Measurements from ENCODE around the gene PKM. TPM values are rescaled to one million over a fixed set of nuclear protein-coding genes. Genes with fewer than 3 reads are reported as not detected.
"Not testable (repeated sequence)": the region's sequence is repeated elsewhere in the genome, so short reads cannot be mapped to it uniquely, and the experiment has no call there.

PKM gene
- 1,000 to 10,000 TPM; 1,098 to 1,149 TPM for total RNA-seq

- Mint-ChIP-seq H3K36me3 (ENCODE audit: low read depth) (peaks cover 29% of the 10 kb centered on the region), H3K9me3 (no peaks in the 10 kb centered on the region), H3K27ac (peak within 1 kb of the TSS; percentile 97), H3K4me3 (peak within 1 kb of the TSS; percentile 98), H3K4me1 (peaks cover 46% of the 10 kb centered on the region), H3K27me3 (no peaks in the 10 kb centered on the region)
- POLR2A ChIA-PET = interaction anchor here (0.6 kb wide), 1 partner anchor 63 kb away, joined by 3 read pairs; no protein-coding TSS in a partner anchor
- peak; percentile 96 for DNase-seq
- CTCF ChIA-PET = interaction anchor here (1.0 to 1.2 kb wide), 3 partner anchors 10 to 242 kb away, joined by 3 to 5 read pairs (median 3); partner anchors contain the start of gene ARIH1
These were observed at the start of gene PKM for GRCh38 chr15:72231066-72231832. TSS of gene PKM (minus strand) at chr15:72231190. CDS start at chr15:72219097, 12,093 bp downstream.

DNA sequence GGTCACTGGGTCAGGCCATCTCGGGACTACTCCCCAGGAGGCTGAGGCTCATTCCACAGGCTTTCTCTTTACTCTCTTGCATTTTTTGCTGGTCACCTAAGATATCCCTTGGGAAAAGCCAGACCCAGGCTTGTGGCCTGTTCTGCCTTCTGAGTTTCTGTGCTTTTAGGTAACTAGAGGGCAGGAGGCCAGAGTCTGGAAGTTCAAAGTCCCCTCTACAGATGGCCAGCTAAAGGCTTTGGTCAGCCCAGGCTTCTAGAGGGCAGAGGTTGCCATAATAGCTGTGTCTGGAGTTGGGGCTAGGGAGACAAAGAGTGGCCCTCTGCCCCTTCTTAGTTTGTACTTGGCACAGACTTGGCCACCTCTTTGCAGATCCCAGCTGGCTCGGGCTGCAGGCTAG is 49.8 kb upstream of the PKM start:
- peaks cover 4% of the 10 kb centered on the region for H3K27me3 Mint-ChIP-seq
- no peak overlapping the region for H3K4me3 Mint-ChIP-seq
- no peaks in the 10 kb centered on the region for H3K4me1 Mint-ChIP-seq
- DNase-seq = no peak
- H3K36me3 Mint-ChIP-seq (ENCODE audit: low read depth) = no peaks in the 10 kb centered on the region
- ChIA-PET POLR2A (no interaction called here), CTCF (interaction anchor here (1.3 to 1.9 kb wide), 2 partner anchors 23 to 32 kb away, joined by 3 to 4 read pairs; no protein-coding TSS in a partner anchor)
- no peak overlapping the region for H3K27ac Mint-ChIP-seq
- H3K9me3 Mint-ChIP-seq = no peaks in the 10 kb centered on the region

DNA sequence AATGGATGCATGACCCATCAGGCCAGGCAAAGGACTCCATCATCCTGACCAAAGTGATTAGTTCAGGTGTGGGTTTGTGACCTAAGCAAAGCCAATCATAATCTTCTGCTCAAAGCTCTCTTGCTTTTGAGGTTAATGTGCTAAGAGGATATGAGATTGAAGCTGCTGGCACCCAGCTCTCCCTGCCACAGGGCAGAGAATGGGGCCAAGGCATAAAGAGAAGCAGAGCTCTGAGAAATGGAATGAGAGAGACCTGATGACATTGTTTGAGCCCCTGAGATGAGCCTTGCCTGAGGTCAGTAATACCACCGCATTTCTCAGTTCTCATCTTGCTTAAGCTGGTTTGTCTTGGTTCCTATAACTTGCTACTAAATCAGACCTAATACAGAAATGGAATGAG is 47.7 kb upstream of the PKM start:
- H3K9me3 Mint-ChIP-seq = no peaks in the 10 kb centered on the region
- no peak overlapping the region for H3K27ac Mint-ChIP-seq
- ChIA-PET POLR2A (no interaction called here), CTCF (interaction anchor here (1.1 to 2.8 kb wide), 3 partner anchors 10 to 52 kb away, joined by 3 to 7 read pairs (median 4); no protein-coding TSS in a partner anchor)
- peaks cover 4% of the 10 kb centered on the region for H3K27me3 Mint-ChIP-seq
- no peak overlapping the region for H3K4me3 Mint-ChIP-seq
- peaks cover 5% of the 10 kb centered on the region for H3K4me1 Mint-ChIP-seq
- no peak for DNase-seq
- no peaks in the 10 kb centered on the region for H3K36me3 Mint-ChIP-seq (ENCODE audit: low read depth)

DNA sequence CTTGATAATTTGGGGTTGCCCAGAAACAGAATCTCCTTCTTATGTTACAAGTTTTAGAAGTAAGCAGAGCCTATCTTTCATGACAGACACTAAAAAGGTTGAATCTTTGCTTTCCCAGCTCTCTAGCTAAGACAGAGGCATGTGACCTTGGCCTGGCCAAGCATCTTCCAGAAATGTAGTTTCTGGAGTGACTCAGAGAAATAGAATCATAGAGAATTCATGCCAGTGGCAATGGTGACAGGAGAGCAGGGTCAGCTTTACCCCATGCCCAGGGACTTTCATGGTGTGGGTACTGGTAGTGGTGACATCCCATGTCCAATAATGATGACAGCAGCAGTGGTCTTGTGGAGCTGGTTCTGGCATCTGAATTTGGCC is 45.3 kb upstream of the PKM start:
- no peaks in the 10 kb centered on the region for H3K36me3 Mint-ChIP-seq (ENCODE audit: low read depth)
- POLR2A ChIA-PET = no interaction called here
- no peak overlapping the region for H3K4me3 Mint-ChIP-seq
- peaks cover 23% of the 10 kb centered on the region for H3K4me1 Mint-ChIP-seq
- H3K27ac Mint-ChIP-seq = no peak overlapping the region
- CTCF ChIA-PET = interaction anchor here (1.7 kb wide), 1 partner anchor 36 kb away, joined by 4 read pairs; no protein-coding TSS in a partner anchor
- no peak for DNase-seq
- peaks cover 4% of the 10 kb centered on the region for H3K27me3 Mint-ChIP-seq
- H3K9me3 Mint-ChIP-seq = no peaks in the 10 kb centered on the region

DNA sequence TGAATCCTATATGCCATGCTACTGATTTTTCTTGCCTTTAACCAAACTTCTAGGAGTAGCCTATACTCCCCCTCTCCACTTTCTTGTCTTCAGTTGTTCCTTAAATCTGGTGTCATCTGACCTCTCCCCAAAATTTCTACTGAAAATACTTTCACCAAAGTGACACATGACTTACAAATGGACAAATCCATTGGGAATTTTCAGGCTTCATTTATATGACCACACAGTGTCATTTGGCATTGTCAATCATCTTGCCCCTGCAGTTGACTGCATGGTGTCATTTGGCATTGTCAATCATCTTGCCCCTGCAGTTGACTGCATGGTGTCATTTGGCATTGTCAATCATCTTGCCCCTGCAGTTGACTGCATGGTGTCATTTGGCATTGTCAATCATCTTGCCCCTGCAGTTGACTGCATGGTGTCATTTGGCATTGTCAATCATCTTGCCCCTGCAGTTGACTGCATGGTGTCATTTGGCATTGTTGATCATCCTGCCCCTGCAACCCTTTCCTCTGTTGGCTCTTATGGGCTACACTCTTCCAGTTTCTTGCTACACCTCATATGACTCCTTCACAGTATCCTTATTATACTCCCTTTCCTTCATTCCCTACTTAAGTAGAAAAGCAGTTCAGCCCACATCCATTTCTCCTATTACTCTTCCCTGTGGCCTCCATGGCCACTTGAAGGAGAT is 44.8 kb upstream of the PKM start:
- H3K4me1 Mint-ChIP-seq = peaks cover 28% of the 10 kb centered on the region
- H3K4me3 Mint-ChIP-seq; DNase-seq; H3K9me3 Mint-ChIP-seq; POLR2A ChIA-PET; H3K27ac Mint-ChIP-seq; CTCF ChIA-PET; H3K36me3 Mint-ChIP-seq (ENCODE audit: low read depth); H3K27me3 Mint-ChIP-seq: not testable (repeated sequence)

DNA sequence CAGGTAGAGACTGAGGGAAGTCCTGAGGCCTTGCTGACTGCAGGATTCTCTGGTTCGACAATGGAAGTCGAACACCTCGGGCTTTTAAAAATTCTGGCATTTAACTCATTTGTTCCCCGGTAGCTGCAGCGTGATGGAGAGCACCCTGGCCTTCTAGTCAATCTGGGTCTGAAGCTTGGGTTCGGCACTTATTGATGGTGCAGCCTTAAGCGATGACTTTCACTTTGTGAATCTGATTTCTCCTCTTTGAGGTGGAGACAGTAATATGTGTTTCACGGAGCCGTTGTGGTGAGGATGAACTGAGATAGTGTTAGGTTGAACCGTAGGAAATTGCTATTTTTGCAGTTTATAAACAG is 42.0 kb upstream of the PKM start:
- peaks cover 14% of the 10 kb centered on the region for H3K36me3 Mint-ChIP-seq (ENCODE audit: low read depth)
- CTCF ChIA-PET = interaction anchor here (0.9 to 2.4 kb wide), 6 partner anchors 12 to 53 kb away, joined by 3 to 18 read pairs (median 4); no protein-coding TSS in a partner anchor
- no peaks in the 10 kb centered on the region for H3K27me3 Mint-ChIP-seq

DNA sequence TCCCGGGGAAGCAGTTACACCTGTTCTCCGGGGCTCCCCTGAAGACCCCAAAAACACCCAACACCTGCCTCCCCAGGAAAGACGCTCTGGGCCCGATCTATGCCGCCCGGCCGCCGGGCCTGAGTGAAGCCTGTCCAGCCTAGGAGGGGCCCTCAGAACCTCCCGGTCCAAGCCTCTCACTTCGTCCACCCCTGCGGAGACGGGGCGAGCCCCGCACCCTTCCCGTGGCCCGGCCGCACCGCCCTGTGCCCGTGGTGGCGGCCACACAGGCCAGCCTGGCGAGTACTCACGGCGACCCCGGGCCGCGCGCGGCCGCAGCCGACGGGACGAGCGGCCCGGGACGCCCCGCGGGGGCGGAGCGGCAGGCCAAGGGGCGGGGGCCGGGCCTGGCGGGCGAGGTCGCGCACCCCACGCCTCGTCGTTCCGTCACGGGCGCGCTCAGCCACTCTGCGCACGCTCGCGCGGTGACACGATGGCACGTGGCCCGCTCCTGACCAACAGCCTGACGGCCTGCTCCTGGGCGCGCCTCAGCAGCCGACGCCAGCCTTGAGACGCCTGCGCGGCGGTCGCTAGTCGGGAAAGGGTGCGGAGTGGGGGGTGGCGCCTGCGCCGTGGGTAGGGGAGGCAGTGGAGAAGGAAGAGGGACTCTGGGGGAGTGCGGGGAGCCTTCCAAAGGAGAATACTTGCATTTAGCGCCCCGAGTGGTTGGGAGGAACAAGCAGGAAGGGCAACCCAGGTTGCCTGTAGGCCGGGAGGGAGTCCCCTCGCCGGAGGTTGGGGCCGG is 41.4 kb upstream of the PKM start, which contains the start of gene PARP6:
Gene PARP6, minus strand, starts transcription at position 342 of the 784 bp plus-strand sequence. CDS start 5,077 bp downstream, outside the sequence.
- no peaks in the 10 kb centered on the region for H3K9me3 Mint-ChIP-seq
- peak within 1 kb of the TSS; percentile 93 for H3K27ac Mint-ChIP-seq
- DNase-seq = peak; percentile 98
- POLR2A ChIA-PET = no interaction called here
- CTCF ChIA-PET = interaction anchor here (0.9 to 2.4 kb wide), 5 partner anchors 12 to 53 kb away, joined by 3 to 18 read pairs (median 6); no protein-coding TSS in a partner anchor
- H3K36me3 Mint-ChIP-seq (ENCODE audit: low read depth) = peaks cover 15% of the 10 kb centered on the region
- peak within 1 kb of the TSS; percentile 86 for H3K4me3 Mint-ChIP-seq
- peaks cover 38% of the 10 kb centered on the region for H3K4me1 Mint-ChIP-seq
- H3K27me3 Mint-ChIP-seq = no peaks in the 10 kb centered on the region

More for the DNA sequence above, 42.0 kb upstream of the PKM start:
- no peak for DNase-seq
- H3K4me1 Mint-ChIP-seq = peaks cover 38% of the 10 kb centered on the region
- no peaks in the 10 kb centered on the region for H3K9me3 Mint-ChIP-seq
- H3K27ac Mint-ChIP-seq = peak overlapping the region; percentile 93
- peak overlapping the region; percentile 85 for H3K4me3 Mint-ChIP-seq
- POLR2A ChIA-PET = no interaction called here

DNA sequence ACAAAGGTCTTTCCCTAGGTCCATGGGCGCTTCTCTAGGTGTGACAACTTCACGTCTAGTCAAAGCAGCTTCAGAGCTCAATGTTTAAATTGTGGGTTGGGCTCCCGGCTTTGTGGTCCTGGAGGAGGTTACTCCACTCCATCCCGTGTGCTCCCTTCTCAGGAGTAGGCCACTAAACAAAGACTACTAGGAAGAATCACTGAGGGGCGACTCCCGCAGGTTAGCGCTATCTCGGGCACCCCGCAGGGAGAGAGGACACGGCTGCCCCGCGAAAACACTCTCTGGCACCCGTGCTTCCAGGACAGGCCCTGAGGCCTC is 40.9 kb upstream of the PKM start:
- Mint-ChIP-seq H3K36me3 (ENCODE audit: low read depth) (peaks cover 21% of the 10 kb centered on the region), H3K4me1 (peaks cover 38% of the 10 kb centered on the region), H3K27ac (peak overlapping the region; percentile 91), H3K4me3 (peak overlapping the region; percentile 86), H3K9me3 (no peaks in the 10 kb centered on the region), H3K27me3 (no peaks in the 10 kb centered on the region)
- ChIA-PET CTCF (interaction anchor here (0.7 kb wide), 1 partner anchor 45 kb away, joined by 3 read pairs; no protein-coding TSS in a partner anchor), POLR2A (no interaction called here)
- DNase-seq = no peak

GRCh38 chr15:72271221-72271620 is 40.2 kb upstream of the PKM start:
- H3K36me3 Mint-ChIP-seq (ENCODE audit: low read depth) = peaks cover 25% of the 10 kb centered on the region

DNA sequence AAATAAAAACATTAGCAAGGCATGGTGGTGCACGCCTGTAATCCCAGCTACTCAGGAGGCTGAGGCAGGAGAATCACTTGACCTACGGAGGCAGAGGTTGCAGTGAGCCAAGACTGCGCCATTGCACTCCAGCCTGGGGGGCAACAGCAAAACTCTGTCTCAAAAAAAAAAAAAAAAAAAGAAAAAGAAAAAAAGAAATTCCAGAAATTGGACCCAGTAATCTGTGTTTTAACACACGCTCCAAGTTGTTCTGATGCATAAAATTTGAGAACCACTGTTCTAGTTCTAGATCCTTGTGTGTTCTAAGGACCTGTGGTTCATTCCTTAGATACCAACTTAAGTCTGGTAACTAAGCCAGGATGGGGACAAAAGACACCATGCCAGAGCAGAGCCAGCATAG is 38.7 kb upstream of the PKM start:
- Mint-ChIP-seq H3K4me3 (no peak overlapping the region), H3K9me3 (no peaks in the 10 kb centered on the region), H3K27ac (no peak overlapping the region), H3K36me3 (ENCODE audit: low read depth) (peaks cover 34% of the 10 kb centered on the region), H3K4me1 (peaks cover 38% of the 10 kb centered on the region), H3K27me3 (no peaks in the 10 kb centered on the region)
- ChIA-PET CTCF (interaction anchor here (0.7 to 2.0 kb wide), 2 partner anchors 9 to 43 kb away, joined by 3 to 5 read pairs; no protein-coding TSS in a partner anchor), POLR2A (no interaction called here)
- no peak for DNase-seq

More at GRCh38 chr15:72271221-72271620, 40.2 kb upstream of the PKM start:
- no peaks in the 10 kb centered on the region for H3K9me3 Mint-ChIP-seq
- peak overlapping the region; percentile 86 for H3K4me3 Mint-ChIP-seq
- ChIA-PET CTCF (interaction anchor here (0.7 kb wide), 1 partner anchor 44 kb away, joined by 3 read pairs; no protein-coding TSS in a partner anchor), POLR2A (no interaction called here)
- DNase-seq = no peak
- no peaks in the 10 kb centered on the region for H3K27me3 Mint-ChIP-seq
- peak overlapping the region; percentile 91 for H3K27ac Mint-ChIP-seq
- peaks cover 38% of the 10 kb centered on the region for H3K4me1 Mint-ChIP-seq

GRCh38 chr15:72265031-72265430 is 34.0 kb upstream of the PKM start:
- ChIA-PET POLR2A (no interaction called here), CTCF (interaction anchor here (1.0 kb wide), 1 partner anchor 13 kb away, joined by 3 read pairs; no protein-coding TSS in a partner anchor)
- DNase-seq = no peak
- Mint-ChIP-seq H3K9me3 (no peaks in the 10 kb centered on the region), H3K27ac (no peak overlapping the region), H3K4me1 (peaks cover 2% of the 10 kb centered on the region), H3K36me3 (ENCODE audit: low read depth) (peaks cover 63% of the 10 kb centered on the region), H3K4me3 (no peak overlapping the region), H3K27me3 (no peaks in the 10 kb centered on the region)

GRCh38 chr15:72252663-72253299 is 21.8 kb upstream of the PKM start:
- Mint-ChIP-seq H3K9me3 (no peaks in the 10 kb centered on the region), H3K27ac (no peak overlapping the region), H3K4me1 (no peaks in the 10 kb centered on the region), H3K36me3 (ENCODE audit: low read depth) (peaks cover 50% of the 10 kb centered on the region), H3K27me3 (no peaks in the 10 kb centered on the region), H3K4me3 (no peak overlapping the region)
- ChIA-PET CTCF (interaction anchor here (1.5 to 3.0 kb wide), 2 partner anchors 8 to 21 kb away, joined by 4 to 10 read pairs; no protein-coding TSS in a partner anchor), POLR2A (no interaction called here)
- DNase-seq = no peak
